Cerebellar nuclear complex (tissue), 1 donor: ENCODE data around the gene JAZF1.
"Not testable (repeated sequence)": the region's sequence is repeated elsewhere in the genome, so short reads cannot be mapped to it uniquely, and the experiment has no call there.

Experiments
- DNase-seq, 2 experiments: peaks; one replicate each; lab custom pipeline; 2025; lab: John Stamatoyannopoulos, UW

Gene JAZF1

DNA sequence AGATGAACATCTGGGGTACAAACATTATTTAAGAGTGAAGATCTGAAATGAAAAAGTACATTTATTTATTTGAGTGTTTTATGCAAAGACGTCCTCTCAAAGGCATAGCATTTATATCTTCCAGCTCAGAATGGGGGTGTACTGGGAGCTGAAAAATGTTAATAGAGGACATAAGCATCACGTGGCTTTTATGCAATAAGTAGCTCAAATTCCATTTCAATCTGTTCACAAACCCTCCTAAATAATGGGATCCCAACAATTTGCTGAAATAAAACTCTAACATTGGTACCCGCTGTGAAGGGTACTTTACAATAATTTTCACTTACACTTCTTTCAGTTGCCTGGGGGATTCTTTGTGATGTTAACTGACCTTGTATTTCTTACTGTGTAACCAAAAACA is 268.7 kb downstream of the JAZF1 start:
- DNase-seq = no peak

DNA sequence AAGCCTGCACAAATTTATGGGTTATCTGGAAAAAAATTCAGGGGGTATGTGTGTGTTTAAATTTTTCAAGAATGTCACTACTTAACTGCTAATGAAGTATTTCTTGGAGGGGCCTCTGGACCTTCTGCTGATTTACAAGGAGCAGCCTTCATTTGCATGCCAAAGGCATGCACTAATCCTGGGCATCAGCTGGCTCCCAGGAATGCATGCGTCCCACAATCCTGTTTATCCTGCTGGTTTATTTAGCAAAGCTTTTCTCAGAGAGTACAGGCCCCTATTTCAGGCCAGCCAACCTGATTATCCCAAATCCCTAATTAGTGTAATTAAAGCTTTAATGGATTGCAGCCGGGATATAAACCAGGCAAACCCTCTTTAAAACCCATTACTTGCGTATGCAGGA is 270.3 kb downstream of the JAZF1 start:
- no peak for DNase-seq

DNA sequence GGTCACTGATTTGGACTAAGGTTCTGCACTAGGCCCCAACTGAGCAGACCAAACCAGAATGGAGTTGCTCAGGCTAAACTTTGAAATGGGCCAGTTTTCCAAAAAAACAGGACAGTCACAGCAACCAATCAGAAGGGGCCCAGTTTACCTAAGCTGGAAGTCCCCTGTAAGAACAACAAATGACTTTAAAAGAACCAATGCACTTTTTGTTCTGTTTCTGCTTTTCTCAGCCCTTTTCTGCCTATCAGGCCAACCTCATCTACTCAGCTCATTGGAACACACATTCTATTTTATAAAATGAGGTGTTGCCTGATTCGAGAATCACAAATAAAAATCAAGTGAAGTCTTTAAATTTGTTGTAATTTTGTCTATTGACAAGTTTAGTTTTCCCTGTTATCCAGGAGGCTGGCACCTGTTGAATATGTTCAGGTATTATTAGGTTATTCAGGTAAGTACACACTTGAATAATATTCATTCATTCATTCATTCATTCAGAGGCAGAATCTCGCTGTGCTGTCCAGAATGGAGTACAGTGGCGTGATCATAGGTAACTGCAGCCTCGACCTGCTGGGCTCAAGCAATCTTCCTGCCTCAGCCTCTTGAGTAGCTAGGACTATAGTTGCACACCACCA is 271.9 kb downstream of the JAZF1 start:
- DNase-seq = no peak

DNA sequence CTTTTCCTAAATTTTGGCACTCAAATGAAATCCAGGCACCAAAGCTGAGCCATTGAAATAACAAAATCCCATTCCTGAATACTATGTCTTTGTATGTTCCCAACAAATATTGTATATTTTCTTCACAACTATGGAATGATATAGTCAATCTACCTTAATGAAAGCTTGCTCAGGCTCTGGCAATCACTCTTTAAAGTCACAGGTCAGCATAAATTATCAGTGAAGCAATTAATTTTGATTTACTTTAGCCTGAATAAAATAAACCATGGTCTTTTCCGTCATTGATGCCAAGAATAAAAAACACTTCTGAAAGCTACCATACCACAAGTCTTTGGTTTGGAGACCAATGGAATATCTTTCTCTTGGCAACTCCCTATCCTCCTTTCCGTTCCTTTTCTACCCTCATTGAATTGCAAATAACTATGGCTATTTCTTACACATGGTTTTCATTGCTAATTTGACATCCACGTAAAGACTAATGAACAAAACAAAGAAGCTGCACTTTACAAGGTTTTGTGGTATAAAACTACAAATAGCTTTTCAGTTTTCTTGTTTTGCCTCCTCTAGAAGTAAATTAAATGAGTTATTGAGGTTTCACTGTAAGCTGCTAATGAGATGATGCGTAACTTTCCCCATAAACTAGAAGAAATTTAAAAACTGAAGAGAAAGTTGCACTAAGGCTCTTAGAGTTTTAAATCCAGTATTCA is 274.1 kb downstream of the JAZF1 start:
- DNase-seq = no peak

DNA sequence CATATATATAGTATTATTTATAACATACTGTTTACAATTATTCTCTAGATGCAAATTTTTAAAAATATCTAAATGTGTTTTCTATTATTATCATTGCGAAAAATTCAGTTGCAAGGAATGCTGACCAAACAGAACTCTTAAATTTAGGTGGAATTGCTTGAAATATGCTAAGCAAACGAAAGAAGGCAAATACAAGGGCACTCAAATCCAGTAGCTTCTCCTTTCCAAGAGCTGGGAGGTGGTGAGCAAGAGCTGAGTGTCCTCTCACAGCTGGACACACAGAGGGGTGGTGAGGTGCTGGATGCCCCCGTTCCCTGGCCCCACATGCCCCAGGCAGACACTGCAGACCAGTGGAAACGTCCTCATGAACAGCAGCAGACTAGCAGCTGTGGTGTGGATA is 274.6 kb downstream of the JAZF1 start:
- DNase-seq = no peak

DNA sequence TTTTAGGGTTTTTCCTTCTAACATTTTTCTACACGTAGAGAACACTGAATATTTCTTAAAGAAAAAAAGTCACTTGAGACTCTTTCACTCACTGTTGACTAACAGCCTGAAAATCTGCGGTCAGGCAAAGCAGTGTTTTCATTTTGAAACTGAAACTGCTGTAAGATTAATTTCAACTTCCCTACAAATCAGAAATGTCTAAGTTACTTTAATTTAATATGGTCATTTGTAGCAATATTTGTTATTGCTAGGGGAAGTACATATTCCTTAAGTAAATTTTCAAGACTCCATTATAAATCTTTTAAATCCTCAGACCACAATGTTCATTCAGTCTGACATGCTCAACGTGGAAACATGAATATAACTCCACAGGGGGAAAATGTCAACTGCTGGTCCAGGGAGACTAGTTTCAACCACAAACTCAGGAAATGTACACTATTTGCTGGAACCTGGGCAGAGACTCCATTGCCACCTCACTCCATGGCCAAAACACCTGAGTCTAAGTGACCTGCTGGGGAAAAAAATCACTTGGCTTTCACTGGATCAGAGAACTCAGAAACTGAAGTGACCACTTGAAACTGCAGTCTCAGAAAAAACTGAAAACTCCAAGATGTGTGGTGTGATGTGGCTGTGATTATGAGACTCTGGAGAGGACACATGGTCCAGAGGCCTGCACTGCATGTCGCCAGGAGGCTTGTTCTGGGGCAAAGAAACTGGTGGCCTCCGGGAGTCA is 279.4 kb downstream of the JAZF1 start:
- no peak for DNase-seq

DNA sequence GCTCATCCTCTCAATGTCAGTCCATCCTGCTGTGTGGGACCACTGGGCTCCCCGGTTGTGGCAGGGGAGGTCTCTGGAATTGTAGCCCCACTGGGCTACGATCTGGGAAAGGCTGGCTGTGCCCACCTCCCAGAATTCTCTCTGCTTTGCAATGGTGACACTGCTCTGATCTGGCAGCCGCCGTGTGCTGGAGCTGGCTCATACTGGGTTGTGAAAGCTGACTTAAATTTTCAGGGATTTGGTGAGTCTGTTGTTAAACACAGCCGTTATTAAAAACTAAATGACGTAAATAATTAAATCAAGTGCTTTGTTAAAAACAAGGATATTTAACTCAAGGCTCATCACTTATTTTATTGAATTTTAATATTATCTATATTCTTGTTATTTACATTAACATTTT is 280.6 kb downstream of the JAZF1 start:
- DNase-seq = no peak

DNA sequence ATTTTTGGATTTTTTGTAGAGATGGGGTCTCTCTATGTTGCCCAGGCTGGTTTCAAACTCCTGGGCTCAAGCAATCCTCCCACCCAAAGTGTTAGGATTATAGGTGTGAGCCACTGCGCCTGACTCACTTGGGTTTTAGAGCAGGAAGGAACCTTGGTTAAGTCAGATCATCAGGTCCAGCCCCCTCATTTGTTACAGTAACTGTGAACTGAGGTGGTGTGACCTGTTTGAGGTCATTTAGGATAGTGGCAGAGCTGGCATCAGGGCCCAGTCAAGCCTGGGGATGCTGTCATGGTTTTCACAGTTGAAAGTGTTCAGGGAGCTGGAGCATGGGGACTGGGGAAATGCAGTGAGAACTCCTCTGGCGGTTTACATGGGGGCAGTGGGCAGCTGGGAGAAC is 281.0 kb downstream of the JAZF1 start:
- DNase-seq = no peak

DNA sequence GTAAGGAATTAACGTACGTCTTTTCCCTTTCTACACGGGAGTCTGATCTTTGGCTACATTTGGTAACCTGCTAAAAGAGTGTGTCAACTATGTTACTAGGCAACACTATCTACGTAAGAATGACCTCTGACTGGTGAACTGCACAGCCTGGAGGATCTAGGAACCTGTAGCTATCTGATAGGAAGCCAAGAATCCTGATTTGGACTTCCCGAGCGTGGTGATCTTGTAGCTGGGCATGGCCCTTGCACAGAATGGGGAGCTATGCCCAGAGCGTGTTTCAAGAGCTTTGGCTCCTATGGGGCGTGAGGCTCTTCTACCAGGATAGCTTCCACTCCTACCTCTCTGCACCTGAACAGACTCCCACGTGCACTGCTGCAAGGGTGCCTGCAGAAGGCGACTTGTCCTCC is 283.2 kb downstream of the JAZF1 start:
- no peak for DNase-seq

DNA sequence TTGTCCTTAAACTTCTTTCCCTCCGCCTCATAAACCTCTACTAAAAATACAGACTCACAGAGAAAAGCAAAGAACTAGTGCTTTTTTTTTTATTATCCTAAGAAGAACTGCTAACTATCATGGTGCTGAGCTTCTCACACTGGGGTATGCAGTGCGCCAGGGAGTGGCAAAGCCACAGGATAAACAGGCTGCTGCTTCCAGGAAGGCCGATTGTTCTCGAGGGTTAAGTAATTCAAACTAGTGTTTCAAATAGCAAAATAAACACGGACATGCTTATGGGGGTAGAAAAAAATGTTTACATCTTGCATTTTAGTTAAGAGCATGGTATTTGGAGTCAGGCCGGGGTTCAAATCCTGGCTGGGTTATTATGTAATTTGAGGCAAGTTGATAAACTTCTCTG is 283.6 kb downstream of the JAZF1 start:
- DNase-seq = no peak

DNA sequence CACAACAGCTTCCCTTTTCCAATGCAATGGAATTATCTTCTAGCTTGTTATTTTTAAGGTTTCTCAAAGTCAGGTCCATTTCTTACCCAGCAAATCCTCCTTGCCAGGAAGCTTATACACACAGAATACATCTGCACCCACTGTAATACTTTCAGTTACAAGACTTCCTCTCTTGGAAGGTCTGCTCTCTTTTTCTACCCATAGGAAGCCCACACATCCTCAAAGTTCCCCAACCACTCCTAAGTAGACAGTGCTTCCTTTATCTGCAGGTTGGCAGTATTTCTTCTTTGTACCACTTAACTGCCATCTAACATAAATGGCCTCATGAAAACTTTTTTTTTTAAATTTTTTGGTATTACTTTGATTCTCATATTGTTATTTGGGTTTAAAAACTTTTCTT is 285.0 kb downstream of the JAZF1 start:
- no peak for DNase-seq

DNA sequence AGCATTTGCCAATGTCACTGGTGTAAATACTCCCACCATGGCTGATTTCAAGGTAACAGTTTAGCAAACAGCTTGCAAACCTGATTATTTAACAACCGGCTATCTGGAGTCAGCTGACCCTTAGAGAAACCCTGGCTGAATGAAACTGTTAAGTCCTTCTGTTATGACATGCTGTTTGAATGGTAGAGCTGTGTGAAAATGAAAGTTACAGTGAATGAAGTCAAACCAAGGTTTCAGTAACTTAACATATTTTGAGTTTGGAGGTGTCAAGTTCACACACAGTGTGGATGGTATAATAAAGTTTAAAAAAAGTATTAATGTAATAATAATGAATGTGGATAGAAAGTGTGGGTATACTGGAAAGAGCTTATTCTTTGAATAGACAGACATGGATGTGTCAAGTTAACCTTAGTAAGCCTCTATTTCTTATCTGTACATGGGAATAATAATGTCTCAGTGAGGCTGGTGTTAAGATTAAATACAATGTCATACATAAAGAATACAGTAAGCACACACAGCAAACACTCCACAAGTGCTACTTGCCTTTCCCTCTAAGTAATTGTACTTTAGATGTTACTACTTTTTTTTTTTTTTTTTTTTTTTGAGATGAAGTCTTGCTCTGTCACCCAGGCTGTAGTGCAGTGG is 290.3 kb downstream of the JAZF1 start:
- no peak for DNase-seq

DNA sequence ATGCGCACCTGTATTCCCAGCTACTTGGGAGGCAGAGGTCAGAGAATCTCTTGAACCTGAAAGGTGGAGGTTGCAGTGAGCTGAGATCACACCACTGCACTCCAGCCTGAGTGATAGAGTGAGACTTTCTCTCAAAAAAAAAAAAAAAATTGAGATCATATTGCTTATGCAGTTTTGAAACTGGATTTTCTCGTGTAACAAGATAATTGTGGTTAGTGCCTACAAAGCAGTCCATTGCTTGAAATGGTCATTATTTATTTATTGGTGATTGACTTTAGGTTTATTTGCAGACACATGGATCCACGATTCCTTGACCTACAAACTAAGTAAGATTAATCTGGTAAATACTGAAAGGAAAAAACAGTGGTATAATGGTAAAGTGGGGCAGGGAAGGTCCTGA is 290.8 kb downstream of the JAZF1 start:
- no peak for DNase-seq

DNA sequence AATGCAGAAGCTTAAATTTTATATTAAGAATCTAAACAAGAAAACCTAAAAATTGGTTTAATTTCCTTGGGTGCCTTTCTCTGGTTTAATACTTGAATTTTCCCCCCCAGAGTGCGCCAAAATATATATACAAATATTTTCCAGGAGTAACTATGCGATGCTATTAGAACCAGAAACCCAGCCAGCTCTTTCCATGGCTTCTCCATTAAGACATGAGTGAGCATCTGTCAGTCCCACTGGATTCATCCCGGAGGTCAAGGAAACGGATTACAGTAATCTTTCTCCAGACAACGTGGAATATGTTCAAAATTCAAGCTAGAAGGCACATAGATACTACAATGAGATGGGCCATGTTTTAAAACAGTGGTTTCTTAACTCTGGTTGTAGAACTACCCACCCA is 291.9 kb downstream of the JAZF1 start:
- no peak for DNase-seq

DNA sequence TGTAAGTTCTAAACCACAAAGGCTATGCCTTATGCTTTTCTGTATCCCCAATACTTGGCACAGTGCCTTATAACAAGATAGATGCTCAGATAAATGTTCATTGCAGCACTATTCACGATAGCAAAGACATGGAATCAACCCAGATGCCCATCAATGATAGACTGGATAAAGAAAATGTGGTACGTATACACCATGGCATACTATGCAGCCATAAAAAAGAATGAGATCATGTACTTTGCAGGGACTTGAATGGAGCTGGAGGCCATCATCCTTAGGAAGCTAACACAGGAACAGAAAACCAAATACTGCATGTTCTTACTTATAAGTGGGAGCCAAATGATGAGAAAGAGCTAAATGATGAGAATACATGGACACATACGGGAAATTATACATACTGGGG is 293.9 kb downstream of the JAZF1 start:
- not testable (repeated sequence) for DNase-seq

DNA sequence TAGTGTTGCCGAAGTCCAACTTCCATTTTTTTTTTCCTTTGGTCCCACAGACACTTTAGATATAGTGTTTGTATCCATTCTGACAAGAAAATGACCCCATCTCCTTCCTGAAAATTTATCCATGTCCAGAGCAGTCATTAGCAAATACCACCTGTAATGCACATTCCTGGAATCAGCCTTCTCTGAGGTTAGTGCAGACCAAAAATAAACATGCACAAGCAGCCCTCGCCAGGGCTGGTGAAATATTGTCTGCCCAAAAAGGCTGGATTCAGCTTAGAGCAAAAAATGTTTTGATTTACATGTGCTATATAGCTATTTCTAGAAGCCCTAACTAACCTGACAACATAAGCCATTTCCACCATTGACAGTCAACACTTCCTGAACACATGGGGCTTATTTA is 294.9 kb downstream of the JAZF1 start:
- DNase-seq = no peak

DNA sequence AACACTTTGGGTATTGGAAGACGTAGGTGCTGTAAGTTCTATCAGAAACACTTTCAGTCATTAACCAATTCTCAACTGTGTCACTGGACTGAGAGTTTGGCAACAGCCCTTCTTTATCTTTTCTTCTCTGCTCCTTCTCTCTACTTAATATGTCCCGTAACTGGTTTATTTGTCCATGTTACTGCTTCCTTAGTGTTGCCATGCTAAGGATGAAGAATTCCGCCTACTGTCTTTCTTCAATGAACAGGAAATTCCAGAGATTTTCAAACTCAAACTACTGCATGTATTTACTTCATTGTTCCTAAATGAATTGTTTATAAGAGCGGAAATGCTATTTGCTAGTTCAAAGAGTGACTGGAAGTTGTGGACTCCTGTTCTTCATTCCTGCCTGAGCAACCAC is 296.9 kb downstream of the JAZF1 start:
- DNase-seq = no peak

DNA sequence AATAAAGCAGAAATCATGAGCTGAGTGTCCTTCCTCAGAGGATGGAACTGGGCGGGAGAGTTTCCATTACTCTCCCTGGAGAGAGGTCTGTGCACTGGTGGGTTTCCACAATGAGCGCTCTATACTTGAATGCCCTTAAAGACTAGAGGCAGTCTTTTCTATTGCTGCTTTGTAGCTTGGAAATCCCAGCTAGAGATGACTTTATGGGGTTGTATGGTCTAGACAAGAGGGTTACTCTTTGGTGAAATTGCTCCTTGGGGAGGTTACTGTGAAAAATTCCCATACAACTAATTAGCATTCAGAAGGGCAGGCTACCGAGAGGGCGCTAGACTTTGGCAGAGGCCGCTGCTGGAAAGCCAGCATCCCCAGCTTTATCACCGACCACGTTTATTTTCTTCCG is 303.8 kb downstream of the JAZF1 start:
- DNase-seq = no peak

DNA sequence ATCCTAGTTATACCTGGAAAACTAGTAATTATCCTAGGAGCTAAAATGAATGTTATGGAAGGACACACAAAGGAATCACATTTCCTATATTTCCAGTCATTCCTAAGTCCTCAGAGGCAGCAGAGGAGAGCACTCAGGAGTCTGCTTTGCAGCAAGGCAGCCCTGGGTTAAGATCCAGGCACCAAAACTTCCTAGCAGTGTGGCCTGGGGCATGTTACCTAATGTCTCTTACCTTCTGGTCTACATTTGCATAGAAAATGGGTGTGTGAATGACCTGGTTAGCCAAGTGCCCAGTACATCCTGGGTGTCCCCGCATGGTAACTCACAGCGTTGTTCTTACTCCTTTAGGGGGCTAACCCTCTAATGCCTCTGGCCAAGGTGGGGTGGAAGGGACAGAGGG is 304.8 kb downstream of the JAZF1 start:
- no peak for DNase-seq

DNA sequence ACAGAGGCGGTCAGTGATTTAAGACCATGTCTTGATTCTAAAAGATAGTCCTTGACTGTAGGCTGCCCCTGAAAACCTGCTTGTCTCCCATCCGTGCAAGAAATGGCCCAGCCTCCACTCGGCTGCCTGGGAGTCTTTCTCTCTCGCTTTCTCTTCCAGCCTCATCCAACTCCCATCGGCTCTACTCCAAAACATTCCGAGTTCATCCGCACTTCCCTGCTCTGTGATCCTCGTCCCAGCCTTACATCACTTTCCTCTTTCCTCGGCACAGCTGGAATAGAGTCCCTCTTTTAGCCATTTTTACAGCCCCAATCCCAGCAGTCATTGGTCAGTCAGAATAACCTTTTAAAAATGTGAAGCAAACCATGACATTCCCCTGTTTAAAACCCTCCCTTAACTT is 305.5 kb downstream of the JAZF1 start:
- DNase-seq = no peak

DNA sequence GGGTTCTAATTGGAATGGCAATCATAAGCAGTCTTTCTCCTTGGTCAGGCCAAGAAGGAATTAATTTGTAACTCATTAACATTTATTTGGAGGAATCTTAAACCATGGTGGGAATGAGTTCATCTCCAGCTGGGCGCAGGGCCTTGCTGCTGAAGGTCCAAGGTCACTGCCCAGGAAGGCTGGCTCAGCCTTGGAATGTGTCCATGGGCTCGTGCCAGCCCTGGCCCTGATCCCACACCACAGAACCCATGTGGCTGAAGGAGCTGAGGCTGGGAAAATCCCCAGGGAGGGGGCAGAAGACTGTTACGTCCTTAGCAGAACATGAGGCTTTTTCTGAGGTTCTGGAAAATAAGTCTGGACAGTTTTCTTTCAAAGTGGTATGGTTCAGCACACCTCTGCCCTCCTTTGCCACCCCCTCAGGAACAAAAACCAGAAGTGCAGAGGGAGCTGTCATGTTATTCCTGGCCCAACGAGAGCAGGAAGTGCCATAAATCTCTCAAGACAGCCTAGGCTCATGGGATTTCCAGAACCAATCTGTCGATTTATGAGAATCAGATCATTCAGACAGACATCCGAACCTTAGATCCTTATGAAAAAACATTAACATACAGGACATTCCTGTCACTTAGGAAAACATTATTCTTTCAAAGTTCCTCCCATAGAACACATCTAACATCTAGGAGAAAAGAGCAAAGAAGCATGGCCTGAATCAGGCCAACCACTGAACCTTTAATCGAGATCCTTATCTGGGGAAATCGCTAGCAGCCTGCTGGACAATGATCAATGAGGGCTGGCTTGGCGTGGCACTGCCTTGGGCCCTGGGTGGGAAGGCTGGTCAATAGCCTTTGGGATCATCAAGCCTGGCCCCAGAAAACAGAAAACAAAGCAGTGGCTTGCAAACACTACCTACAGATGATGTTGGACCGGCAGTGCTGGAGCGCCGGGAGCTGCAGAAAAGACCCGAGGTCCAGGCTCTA is 306.3 kb downstream of the JAZF1 start:
- no peak for DNase-seq
